SU-DHL-6 (cell line): ENCODE results near the gene IQSEC3.

Experiments used
- H2AFZ ChIP-seq: fragments of 200-600 bp; sonication (generic); 2 replicates; pipeline ENCODE4 v1.6.1; 2014; ENCODE audit warnings: low read depth, mild to moderate bottlenecking, moderate library complexity, mixed read lengths, antibody characterized with exemption, low read length; ENCODE audit not compliant: severe bottlenecking
- H3F3A ChIP-seq: fragments of 200-600 bp; shearing (Covaris generic); 2 replicates; pipeline ENCODE4 v1.6.0; 2016; ENCODE audit warnings: antibody characterized with exemption, mild to moderate bottlenecking; ENCODE audit not compliant: insufficient read depth
- H3K27ac ChIP-seq: fragments of 200-600 bp; sonication (generic); 2 replicates; pipeline ENCODE4 v1.5.1; 2016; ENCODE audit warnings: low read depth, mild to moderate bottlenecking, low read length, moderate library complexity, mixed read lengths
- H3K27me3 ChIP-seq: fragments of 200-600 bp; sonication (generic), shearing (Covaris generic); 2 replicates; pipeline ENCODE4 v1.6.0; 2014; ENCODE audit warnings: mild to moderate bottlenecking, low read length
- H3K36me3 ChIP-seq: fragments of 200-600 bp; sonication (generic); 2 replicates; pipeline ENCODE4 v1.6.1; 2014; ENCODE audit warnings: mild to moderate bottlenecking, low read length, mixed read lengths
- H3K4me2 ChIP-seq: fragments of 300-600, 200-600 bp; shearing (Covaris generic), sonication (generic); 2 replicates; pipeline ENCODE4 v1.6.0; 2014; ENCODE audit warnings: low read length, low read depth, mild to moderate bottlenecking; ENCODE audit not compliant: poor library complexity, severe bottlenecking
- H3K4me3 ChIP-seq: fragments of 200-600 bp; sonication (generic); 2 replicates; pipeline ENCODE4 v1.5.1; 2014; ENCODE audit warnings: antibody characterized with exemption, low read length, mild to moderate bottlenecking, mixed read lengths; ENCODE audit not compliant: insufficient read depth, poor library complexity, severe bottlenecking
- H3K79me2 ChIP-seq: fragments of 200-600 bp; sonication (generic); 2 replicates; pipeline ENCODE4 v1.6.1; 2014; ENCODE audit warnings: mild to moderate bottlenecking, low read length, moderate library complexity; ENCODE audit not compliant: insufficient read depth
- H3K9ac ChIP-seq: fragments of 200-600 bp; sonication (generic); 2 replicates; pipeline ENCODE4 v1.7.0; 2014; ENCODE audit warnings: mild to moderate bottlenecking, low read length
- H3K9me2 ChIP-seq: fragments of 200-600 bp; sonication (generic); replicated peaks from 2 replicates; pipeline ENCODE4 v1.6.1; 2014; ENCODE audit warnings: low read length; ENCODE audit not compliant: insufficient read depth
- H3K9me3 ChIP-seq: fragments of 200-600 bp; sonication (generic); 2 replicates; pipeline ENCODE4 v1.6.1; 2014; ENCODE audit warnings: low read length, mixed read lengths; ENCODE audit not compliant: insufficient read depth
- H4K20me1 ChIP-seq: fragments of 200-600 bp; sonication (generic); 2 replicates; pipeline ENCODE4 v1.6.1; 2014; ENCODE audit warnings: low read depth, mild to moderate bottlenecking, antibody characterized with exemption, low read length, moderate library complexity, mixed read lengths
- CTCF ChIP-seq: fragments of 200-600 bp; sonication (generic); IDR thresholded peaks from one replicate; pipeline ENCODE4 v1.5.1; 2017; ENCODE audit warnings: antibody characterized with exemption, mild to moderate bottlenecking, low read length, moderate library complexity; ENCODE audit not compliant: insufficient read depth, poor library complexity, severe bottlenecking
- EZH2phosphoT487 ChIP-seq: fragments of 200-600 bp; sonication (generic), shearing (Covaris generic); conservative IDR thresholded peaks from 2 replicates; pipeline ENCODE4 v1.6.1; 2018; ENCODE audit warnings: mild to moderate bottlenecking, antibody characterized with exemption, low read length, moderate library complexity, mixed read lengths

Gene IQSEC3

GRCh38 chr12:144650-145284 lies 78.2 kb downstream of the IQSEC3 start:
- Histone ChIP-seq H3F3A (no peaks in the 10 kb centered on the region), H3K9ac (no peak overlapping the region), H3K79me2 (no peaks in the 10 kb centered on the region), H2AFZ (no peak overlapping the region), H3K4me3 (no peak overlapping the region), H3K4me2 (no peak overlapping the region), H3K9me2 (no peaks in the 10 kb centered on the region), H3K27ac (no peak overlapping the region), H3K36me3 (no peaks in the 10 kb centered on the region), H3K27me3 (no peaks in the 10 kb centered on the region), H4K20me1 (no peaks in the 10 kb centered on the region), H3K9me3 (no peaks in the 10 kb centered on the region)
- TF ChIP-seq CTCF (no peak), EZH2phosphoT487 (no peak)

GRCh38 chr12:145369-145960 lies 78.9 kb downstream of the IQSEC3 start:
- Histone ChIP-seq H3F3A (no peaks in the 10 kb centered on the region), H3K4me2 (no peak overlapping the region), H3K36me3 (no peaks in the 10 kb centered on the region), H3K9ac (no peak overlapping the region), H3K27me3 (no peaks in the 10 kb centered on the region), H2AFZ (no peak overlapping the region), H3K9me2 (no peaks in the 10 kb centered on the region), H3K27ac (no peak overlapping the region), H3K9me3 (no peaks in the 10 kb centered on the region), H3K4me3 (no peak overlapping the region), H3K79me2 (no peaks in the 10 kb centered on the region), H4K20me1 (no peaks in the 10 kb centered on the region)
- TF ChIP-seq CTCF (no peak), EZH2phosphoT487 (no peak)

DNA sequence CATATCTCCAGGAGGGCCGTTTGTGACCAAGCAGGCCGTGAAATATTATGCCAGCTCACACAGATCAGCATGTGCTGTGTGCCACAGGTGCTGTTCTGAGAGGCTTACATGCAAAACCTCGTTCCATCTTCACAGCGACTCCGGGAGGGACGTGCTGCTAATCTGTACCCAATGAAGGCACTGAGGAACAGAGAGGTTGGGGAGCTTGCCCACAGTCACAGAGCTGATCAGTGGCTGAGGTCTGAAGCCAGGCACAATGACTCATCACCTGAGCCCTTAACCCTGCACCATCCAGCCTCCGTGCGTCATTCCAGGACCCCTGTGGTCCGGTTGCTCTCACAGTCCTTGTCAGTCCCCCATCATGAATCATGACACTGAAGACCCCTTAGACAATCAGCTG lies 80.7 kb downstream of the IQSEC3 start:
- Histone ChIP-seq H3K9ac (no peak overlapping the region), H3K36me3 (no peaks in the 10 kb centered on the region), H3K4me3 (no peak overlapping the region)

More for the DNA sequence above, 80.7 kb downstream of the IQSEC3 start:
- TF ChIP-seq EZH2phosphoT487 = no peak
- no peak for TF ChIP-seq CTCF
- Histone ChIP-seq H4K20me1 (no peaks in the 10 kb centered on the region), H3K9me3 (no peaks in the 10 kb centered on the region), H3K9me2 (no peaks in the 10 kb centered on the region), H3K27ac (no peak overlapping the region), H3F3A (no peaks in the 10 kb centered on the region), H3K79me2 (no peaks in the 10 kb centered on the region), H2AFZ (no peak overlapping the region), H3K27me3 (no peaks in the 10 kb centered on the region), H3K4me2 (no peak overlapping the region)
